ENCODE results near the gene HOXB3. TPM values are rescaled to one million over a fixed set of nuclear protein-coding genes. Genes with fewer than 3 reads are reported as not detected.

HOXB3 gene
- total RNA-seq, 2 experiments from 2014 or later, result 8.2 to 10.3 TPM

- ChIA-PET CTCF (interaction anchor here (0.7 to 1.3 kb wide), 2 partner anchors 13 to 21 kb away, joined by 3 read pairs; no protein-coding TSS in a partner anchor), POLR2A (no interaction called here)
- H3K27ac Mint-ChIP-seq, result peak overlapping the region; percentile 80
- ATAC-seq (peak; percentile 76), DNase-seq (no peak)
- peaks cover 20% of the 10 kb centered on the region for H3K4me1 Mint-ChIP-seq (ENCODE audit: low read depth)
- no peak overlapping the region for H3K4me3 Mint-ChIP-seq
- H3K9me3 Mint-ChIP-seq (ENCODE audit: insufficient read depth), result no peaks in the 10 kb centered on the region
- H3K27me3 Mint-ChIP-seq (ENCODE audit: low read depth), result peaks cover 8% of the 10 kb centered on the region
- peaks cover 10% of the 10 kb centered on the region for H3K36me3 Mint-ChIP-seq (ENCODE audit: low read depth)
These were observed 27.9 kb downstream of the HOXB3 start for GRCh38 chr17:48561884-48562810.

- H3K4me1 Mint-ChIP-seq (ENCODE audit: low read depth), result peaks cover 26% of the 10 kb centered on the region
- no peak for DNase-seq
- H3K9me3 Mint-ChIP-seq (ENCODE audit: insufficient read depth), result no peaks in the 10 kb centered on the region
- no peak overlapping the region for H3K27ac Mint-ChIP-seq
- peaks cover 17% of the 10 kb centered on the region for H3K27me3 Mint-ChIP-seq (ENCODE audit: low read depth)
- H3K4me3 Mint-ChIP-seq, result no peak overlapping the region
- ATAC-seq, result no peak
- H3K36me3 Mint-ChIP-seq (ENCODE audit: low read depth), result peaks cover 10% of the 10 kb centered on the region
- ChIA-PET POLR2A (interaction anchor here (0.7 kb wide), 1 partner anchor 548 kb away, joined by 3 read pairs; no protein-coding TSS in a partner anchor), CTCF (interaction anchor here (1.2 kb wide), 1 partner anchor 225 kb away, joined by 3 read pairs; no protein-coding TSS in a partner anchor)
These were observed 29.9 kb downstream of the HOXB3 start for GRCh38 chr17:48559840-48560817.

GRCh38 chr17:48559122-48559839 is 30.8 kb downstream of the HOXB3 start:
- Mint-ChIP-seq H3K4me1 (ENCODE audit: low read depth) (peaks cover 30% of the 10 kb centered on the region), H3K27ac (no peak overlapping the region), H3K27me3 (ENCODE audit: low read depth) (peaks cover 13% of the 10 kb centered on the region), H3K36me3 (ENCODE audit: low read depth) (peaks cover 10% of the 10 kb centered on the region), H3K9me3 (ENCODE audit: insufficient read depth) (no peaks in the 10 kb centered on the region), H3K4me3 (no peak overlapping the region)
- ChIA-PET CTCF (no interaction called here), POLR2A (no interaction called here)
- ATAC-seq (no peak), DNase-seq (no peak)

- H3K27me3 Mint-ChIP-seq (ENCODE audit: low read depth), result peaks cover 13% of the 10 kb centered on the region
- no peak for ATAC-seq
These were observed 31.3 kb downstream of the HOXB3 start for GRCh38 chr17:48558831-48559121.

GRCh38 chr17:48558057-48558830 is 31.8 kb downstream of the HOXB3 start:
- H3K27ac Mint-ChIP-seq, result no peak overlapping the region
- ATAC-seq, result no peak
- peaks cover 13% of the 10 kb centered on the region for H3K27me3 Mint-ChIP-seq (ENCODE audit: low read depth)

More at GRCh38 chr17:48558831-48559121, 31.3 kb downstream of the HOXB3 start:
- DNase-seq, result no peak
- H3K36me3 Mint-ChIP-seq (ENCODE audit: low read depth), result peaks cover 10% of the 10 kb centered on the region
- H3K4me1 Mint-ChIP-seq (ENCODE audit: low read depth), result peaks cover 30% of the 10 kb centered on the region
- no peak overlapping the region for H3K4me3 Mint-ChIP-seq
- ChIA-PET POLR2A (no interaction called here), CTCF (no interaction called here)
- no peaks in the 10 kb centered on the region for H3K9me3 Mint-ChIP-seq (ENCODE audit: insufficient read depth)
- no peak overlapping the region for H3K27ac Mint-ChIP-seq

GRCh38 chr17:48556576-48557401 is 33.3 kb downstream of the HOXB3 start:
- Mint-ChIP-seq H3K27ac (no peak overlapping the region), H3K4me3 (no peak overlapping the region), H3K4me1 (ENCODE audit: low read depth) (peaks cover 22% of the 10 kb centered on the region), H3K27me3 (ENCODE audit: low read depth) (peaks cover 13% of the 10 kb centered on the region), H3K36me3 (ENCODE audit: low read depth) (peaks cover 8% of the 10 kb centered on the region), H3K9me3 (ENCODE audit: insufficient read depth) (no peaks in the 10 kb centered on the region)
- POLR2A ChIA-PET, result interaction anchor here (0.9 kb wide), 1 partner anchor 10 kb away, joined by 3 read pairs; no protein-coding TSS in a partner anchor
- ATAC-seq, result no peak
- no peak for DNase-seq
- CTCF ChIA-PET, result interaction anchor here (1.1 kb wide), 1 partner anchor 64 kb away, joined by 4 read pairs; no protein-coding TSS in a partner anchor

More at GRCh38 chr17:48558057-48558830, 31.8 kb downstream of the HOXB3 start:
- ChIA-PET CTCF (interaction anchor here (0.6 kb wide), 1 partner anchor 550 kb away, joined by 3 read pairs; no protein-coding TSS in a partner anchor), POLR2A (no interaction called here)
- Mint-ChIP-seq H3K4me1 (ENCODE audit: low read depth) (peaks cover 30% of the 10 kb centered on the region), H3K9me3 (ENCODE audit: insufficient read depth) (no peaks in the 10 kb centered on the region), H3K4me3 (no peak overlapping the region), H3K36me3 (ENCODE audit: low read depth) (peaks cover 10% of the 10 kb centered on the region)
- DNase-seq, result no peak

GRCh38 chr17:48556229-48556575 is 33.8 kb downstream of the HOXB3 start:
- Mint-ChIP-seq H3K36me3 (ENCODE audit: low read depth) (peaks cover 6% of the 10 kb centered on the region), H3K27ac (no peak overlapping the region), H3K4me1 (ENCODE audit: low read depth) (peaks cover 16% of the 10 kb centered on the region), H3K4me3 (no peak overlapping the region), H3K9me3 (ENCODE audit: insufficient read depth) (no peaks in the 10 kb centered on the region), H3K27me3 (ENCODE audit: low read depth) (peaks cover 13% of the 10 kb centered on the region)
- DNase-seq, result no peak
- ATAC-seq, result no peak
- CTCF ChIA-PET, result interaction anchor here (0.5 to 1.2 kb wide), 3 partner anchors 46 to 204 kb away, joined by 3 to 4 read pairs (median 3); no protein-coding TSS in a partner anchor
- POLR2A ChIA-PET, result interaction anchor here (0.9 kb wide), 1 partner anchor 10 kb away, joined by 3 read pairs; no protein-coding TSS in a partner anchor

- DNase-seq, result no peak
- ChIA-PET CTCF (interaction anchor here (0.5 to 1.2 kb wide), 3 partner anchors 47 to 204 kb away, joined by 3 read pairs; no protein-coding TSS in a partner anchor), POLR2A (interaction anchor here (0.9 kb wide), 1 partner anchor 9 kb away, joined by 3 read pairs; no protein-coding TSS in a partner anchor)
- Mint-ChIP-seq H3K9me3 (ENCODE audit: insufficient read depth) (no peaks in the 10 kb centered on the region), H3K4me3 (peak overlapping the region; percentile 60), H3K27me3 (ENCODE audit: low read depth) (peaks cover 13% of the 10 kb centered on the region), H3K4me1 (ENCODE audit: low read depth) (peaks cover 10% of the 10 kb centered on the region), H3K36me3 (ENCODE audit: low read depth) (peaks cover 4% of the 10 kb centered on the region), H3K27ac (peak overlapping the region; percentile 67)
- peak; percentile 59 for ATAC-seq
These were observed 34.5 kb downstream of the HOXB3 start for GRCh38 chr17:48555258-48556228.

Data from activated CD8-positive, alpha-beta T cell treated with anti-CD3 and anti-CD28 coated beads, Interleukin-2, amount 10 ng/mL, durations not matched to agents 7 days and 5 days (primary cell).